ENCODE measurements around the gene AOX1. TPM values are rescaled to one million over a fixed set of nuclear protein-coding genes. Genes with fewer than 3 reads are reported as not detected.

The AOX1 gene
- total and polyA plus RNA-seq, 2 of the 8 experiments (the other 6 are each of a cell fraction or from before 2014, with no cell fraction given): 5.6 to 8.3 TPM

GRCh38 chr2:200586644-200586975 is 796 bp downstream of the AOX1 start (continued):
- no peak for TF ChIP-seq CHD7 (IDR thresholded peaks at IDR 0.05; ENCODE audit: insufficient replicate concordance, low read length)
- TF ChIP-seq MAFK (IDR thresholded peaks at IDR 0.05; ENCODE audit: low read depth, low read length): no peak
- TF ChIP-seq EZH2 (IDR thresholded peaks at IDR 0.05; ENCODE audit: low read depth, low read length, severe bottlenecking): no peak
- TF ChIP-seq POLR2AphosphoS5 (IDR thresholded peaks at IDR 0.05; ENCODE audit: low read depth, low read length): no peak
- no peak for TF ChIP-seq RAD21 (IDR thresholded peaks at IDR 0.05 in 1 of 2, conservative IDR thresholded peaks at IDR 0.05 in 1 of 2; ENCODE audit: low read depth in 2 of 2, low read length in 2 of 2)
- TF ChIP-seq CBX5 (IDR thresholded peaks at IDR 0.05; ENCODE audit: low read depth, low read length): no peak
- no peak for TF ChIP-seq NRF1 (IDR thresholded peaks at IDR 0.05; ENCODE audit: low read depth, low read length)
- no peak for TF ChIP-seq RBBP5 (IDR thresholded peaks at IDR 0.05; ENCODE audit: borderline replicate concordance, low read depth, low read length)
